GM21367 (cell line): Measurements from ENCODE around the gene KCNA10.

ENCODE experiments used
- ATAC-seq: cut with Tn5 transposase; IDR thresholded peaks from one replicate; pipeline ENCODE4 v1.9.1; 2021; ENCODE audit not compliant: unreplicated experiment

KCNA10 gene

GRCh38 chr1:110519125-110519810 lies at the start of gene KCNA10:
TSS of gene KCNA10 (minus strand) at chr1:110519175. CDS start at chr1:110518787, 388 bp downstream.
- ATAC-seq = no peak

- no peak for ATAC-seq
Measured at GRCh38 chr1:110566836-110567235, 47.9 kb upstream of the KCNA10 start.

- no peak for ATAC-seq
Measured at GRCh38 chr1:110565565-110565964, 46.6 kb upstream of the KCNA10 start.

- ATAC-seq = no peak
Measured at GRCh38 chr1:110563089-110563488, 44.1 kb upstream of the KCNA10 start.

- no peak for ATAC-seq
Measured at GRCh38 chr1:110561596-110561995, 42.6 kb upstream of the KCNA10 start.

GRCh38 chr1:110559157-110559556 lies 40.2 kb upstream of the KCNA10 start:
- ATAC-seq = no peak

GRCh38 chr1:110557481-110557880 lies 38.5 kb upstream of the KCNA10 start:
- no peak for ATAC-seq

- ATAC-seq = no peak
Measured at GRCh38 chr1:110556471-110556807, 37.5 kb upstream of the KCNA10 start.

DNA sequence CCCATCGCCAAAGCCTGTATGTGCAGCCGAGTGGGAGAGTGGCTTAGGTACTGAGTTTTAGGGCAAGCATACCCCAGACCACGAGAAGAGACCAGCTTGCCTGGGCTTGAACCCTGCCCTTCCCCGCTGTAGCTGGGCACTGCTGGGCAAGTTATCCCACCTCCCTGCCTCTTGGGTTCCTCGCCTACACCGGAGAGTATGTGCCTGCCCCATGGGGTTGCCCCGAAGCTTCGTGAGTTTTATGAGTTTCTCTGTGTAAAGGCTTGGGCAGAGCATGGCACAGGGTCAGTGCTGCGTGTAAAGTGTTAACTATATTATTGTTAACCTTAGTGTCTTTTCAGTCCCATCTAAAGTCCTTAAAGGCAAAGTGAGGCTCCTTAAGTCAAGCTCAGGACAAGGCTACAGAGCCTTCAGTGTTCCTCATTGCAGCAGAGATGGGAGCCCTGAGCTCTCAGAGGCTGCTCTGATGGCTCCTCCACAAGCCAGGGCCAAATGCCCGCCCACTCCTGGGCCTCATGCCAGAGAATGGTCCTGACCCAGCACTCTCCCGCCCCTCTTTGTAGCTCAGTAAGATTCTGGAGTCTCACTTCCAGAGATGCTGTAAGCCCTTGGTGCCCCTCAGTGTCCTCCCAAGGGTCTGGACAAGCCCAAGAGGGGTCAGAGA lies 37.0 kb upstream of the KCNA10 start:
- ATAC-seq = no peak

- no peak for ATAC-seq
Measured at GRCh38 chr1:110554871-110555801, 36.2 kb upstream of the KCNA10 start.

DNA sequence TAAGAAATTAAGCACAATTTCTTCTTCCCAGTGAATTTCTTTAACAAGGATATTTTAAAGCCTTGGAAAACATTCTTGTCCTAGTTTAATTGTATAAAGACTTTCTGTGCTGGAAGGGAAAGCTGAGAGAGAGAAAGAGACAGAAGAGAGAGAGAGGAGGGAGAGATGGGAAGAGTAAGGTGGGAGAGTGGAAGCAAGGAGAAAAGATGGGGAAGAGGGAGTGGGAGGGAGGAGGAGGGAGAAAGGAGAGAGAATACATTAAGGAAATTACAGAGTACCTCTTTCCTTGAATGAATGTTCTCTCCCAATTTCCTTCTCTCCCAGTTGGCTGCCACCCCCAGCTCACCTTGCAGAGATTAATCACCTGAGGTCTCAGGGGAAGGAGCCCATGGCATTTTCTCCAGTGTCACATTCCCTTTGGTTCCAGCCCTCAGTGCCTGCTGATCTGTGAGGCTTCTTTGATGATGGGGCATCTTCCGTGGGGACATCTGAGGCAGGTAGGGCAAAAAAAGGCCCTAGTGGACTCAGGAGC lies 32.4 kb upstream of the KCNA10 start:
- ATAC-seq = no peak

DNA sequence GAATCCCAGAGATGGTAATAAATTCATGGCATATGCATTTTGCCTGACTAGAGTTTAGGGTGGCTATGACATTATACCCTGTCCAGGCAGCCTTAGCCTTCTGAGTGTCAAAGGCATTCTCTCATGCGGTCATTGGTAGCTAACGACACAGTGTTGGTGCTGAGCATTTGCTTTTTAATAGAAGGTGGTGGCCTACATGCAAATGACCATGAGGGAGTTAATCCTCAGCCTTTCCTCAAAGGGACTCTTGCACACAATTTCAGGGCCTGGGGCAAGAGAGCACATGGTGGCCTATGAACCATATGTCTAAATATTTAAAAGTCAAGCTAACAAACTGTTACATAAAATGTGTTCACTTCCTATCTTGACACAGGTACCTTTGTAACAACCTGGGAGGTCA lies 30.9 kb upstream of the KCNA10 start:
- ATAC-seq = no peak

DNA sequence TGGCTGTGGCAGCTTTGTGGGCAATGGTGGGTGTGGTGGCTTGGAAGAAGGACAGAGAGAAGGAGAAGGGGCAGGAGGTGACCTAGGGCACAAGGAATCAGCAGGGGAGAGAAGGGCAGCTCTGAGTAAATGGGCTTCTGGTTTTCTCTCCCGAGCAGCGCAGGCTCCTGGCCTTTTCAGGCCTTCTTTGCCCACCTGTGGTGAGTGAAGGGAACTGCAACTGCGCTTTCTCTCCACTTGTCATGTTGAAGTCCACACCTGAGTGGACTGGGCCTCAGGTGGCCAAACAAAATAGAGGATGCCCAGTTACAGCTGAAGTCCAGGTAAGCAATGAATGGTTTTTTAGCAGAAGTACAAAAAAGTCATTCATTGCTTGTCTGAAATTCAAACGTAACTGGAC lies 29.4 kb upstream of the KCNA10 start:
- ATAC-seq = no peak

GRCh38 chr1:110547017-110547416 lies 28.0 kb upstream of the KCNA10 start:
- ATAC-seq = no peak

DNA sequence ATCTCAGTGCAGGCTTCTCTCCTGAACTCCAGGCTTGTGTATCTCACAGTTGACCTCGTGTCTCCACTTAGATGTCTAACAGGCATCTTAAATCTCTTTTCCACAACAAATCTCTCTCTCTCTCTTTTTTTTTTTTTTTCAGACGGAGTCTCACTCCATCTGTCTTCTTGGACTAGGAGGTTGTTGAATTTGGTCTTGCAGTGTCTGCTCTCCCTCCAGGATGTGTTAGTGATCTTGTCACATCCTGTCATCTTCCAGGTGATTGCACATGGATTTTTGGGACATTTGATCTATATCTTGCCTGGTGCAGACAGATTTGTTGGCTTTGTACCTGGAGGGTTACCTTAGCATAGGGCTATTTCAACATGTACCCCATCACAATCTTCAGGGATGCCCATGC lies 26.5 kb upstream of the KCNA10 start:
- ATAC-seq = no peak

GRCh38 chr1:110544753-110545152 lies 25.8 kb upstream of the KCNA10 start:
- ATAC-seq = no peak

- ATAC-seq = no peak
Measured at GRCh38 chr1:110542725-110543124, 23.8 kb upstream of the KCNA10 start.

DNA sequence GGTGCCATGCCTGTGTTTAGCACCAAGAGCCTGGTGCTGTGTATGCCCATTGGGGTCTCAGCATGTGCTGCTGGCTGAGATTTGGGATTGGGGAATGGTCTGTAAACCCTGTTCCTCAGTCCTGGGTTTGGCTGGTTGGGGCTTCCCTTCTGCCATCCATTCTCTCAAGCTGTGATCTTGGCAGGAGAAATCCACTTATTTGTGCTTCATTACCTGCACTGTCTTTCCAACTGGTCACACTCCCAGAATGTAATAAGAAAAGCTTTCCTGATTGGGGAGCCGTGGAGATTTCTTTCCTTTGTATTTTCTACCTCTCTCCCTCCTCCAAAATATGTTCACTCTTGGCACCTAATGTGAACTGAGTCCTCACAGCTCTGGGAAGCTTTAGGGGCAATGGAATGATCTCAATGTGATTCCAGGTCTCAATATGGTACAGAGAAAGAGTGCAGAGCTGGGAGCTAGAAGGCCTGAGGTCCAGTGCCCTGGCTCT lies 23.0 kb upstream of the KCNA10 start:
- no peak for ATAC-seq

DNA sequence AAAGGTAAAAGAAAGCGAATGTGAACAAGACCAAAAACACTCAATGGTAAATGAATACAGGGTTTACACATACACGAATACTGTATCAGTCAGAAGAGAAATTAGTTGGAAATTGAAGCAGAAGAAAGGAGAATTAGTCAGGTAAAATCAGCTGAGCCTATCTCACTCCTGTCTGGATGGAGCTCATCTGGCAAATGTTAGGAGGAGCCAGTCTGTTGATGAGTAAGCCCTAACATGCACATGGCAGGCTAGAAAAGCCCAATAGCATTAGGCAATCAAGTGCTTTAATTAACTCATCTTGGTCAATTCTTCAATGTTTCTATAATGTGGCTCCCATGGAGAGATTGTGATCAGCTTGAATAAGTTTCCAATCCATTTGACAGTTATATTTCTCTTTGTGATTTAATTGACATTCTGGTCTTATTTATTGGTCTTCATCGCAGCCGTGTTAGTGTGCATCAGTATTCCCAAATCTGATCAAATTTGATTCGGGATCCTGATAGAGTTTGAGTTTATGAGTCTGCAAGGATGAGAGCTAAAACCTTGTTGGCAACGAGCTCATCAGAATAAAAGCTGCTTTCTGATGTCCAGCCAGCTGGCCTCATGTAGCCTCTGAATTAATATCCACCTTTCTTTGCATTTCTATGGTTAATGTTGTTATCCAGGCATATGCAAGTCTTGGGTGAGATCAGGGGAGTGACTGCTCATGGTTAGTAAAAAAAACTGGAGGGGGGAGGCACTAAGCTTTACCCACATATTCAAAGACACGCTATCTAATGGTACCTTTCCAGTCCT lies 22.1 kb upstream of the KCNA10 start:
- no peak for ATAC-seq

DNA sequence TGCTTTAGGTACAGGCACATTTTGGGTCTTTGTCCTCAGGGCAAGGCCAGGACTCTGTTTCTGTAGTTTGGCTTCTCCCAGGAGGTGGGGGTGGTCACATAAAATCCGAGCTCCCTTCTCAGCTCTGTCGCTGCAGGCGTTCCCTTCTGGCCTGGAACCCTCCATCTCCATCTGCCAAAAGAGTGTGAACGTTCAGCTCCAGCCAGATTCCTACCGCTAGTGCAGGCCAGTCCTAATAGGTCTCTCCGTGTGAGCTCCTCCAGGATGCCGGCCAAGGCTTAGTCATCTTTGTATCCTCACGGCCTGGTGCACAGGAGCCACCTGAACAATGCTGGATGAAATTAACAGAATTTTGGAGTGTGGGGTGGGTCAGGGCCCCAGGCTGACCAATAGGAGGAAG lies 19.9 kb upstream of the KCNA10 start:
- no peak for ATAC-seq

- no peak for ATAC-seq
Measured at GRCh38 chr1:110538075-110538474, 19.1 kb upstream of the KCNA10 start.
